GM21515 (cell line): ENCODE data around the gene ARHGAP6.
"Not testable (repeated sequence)": the region's sequence is repeated elsewhere in the genome, so short reads cannot be mapped to it uniquely, and the experiment has no call there.

Source experiments
- ATAC-seq: cut with Tn5 transposase; IDR thresholded peaks from one replicate; pipeline ENCODE4 v1.9.1; 2021; ENCODE audit not compliant: unreplicated experiment

The ARHGAP6 gene

DNA sequence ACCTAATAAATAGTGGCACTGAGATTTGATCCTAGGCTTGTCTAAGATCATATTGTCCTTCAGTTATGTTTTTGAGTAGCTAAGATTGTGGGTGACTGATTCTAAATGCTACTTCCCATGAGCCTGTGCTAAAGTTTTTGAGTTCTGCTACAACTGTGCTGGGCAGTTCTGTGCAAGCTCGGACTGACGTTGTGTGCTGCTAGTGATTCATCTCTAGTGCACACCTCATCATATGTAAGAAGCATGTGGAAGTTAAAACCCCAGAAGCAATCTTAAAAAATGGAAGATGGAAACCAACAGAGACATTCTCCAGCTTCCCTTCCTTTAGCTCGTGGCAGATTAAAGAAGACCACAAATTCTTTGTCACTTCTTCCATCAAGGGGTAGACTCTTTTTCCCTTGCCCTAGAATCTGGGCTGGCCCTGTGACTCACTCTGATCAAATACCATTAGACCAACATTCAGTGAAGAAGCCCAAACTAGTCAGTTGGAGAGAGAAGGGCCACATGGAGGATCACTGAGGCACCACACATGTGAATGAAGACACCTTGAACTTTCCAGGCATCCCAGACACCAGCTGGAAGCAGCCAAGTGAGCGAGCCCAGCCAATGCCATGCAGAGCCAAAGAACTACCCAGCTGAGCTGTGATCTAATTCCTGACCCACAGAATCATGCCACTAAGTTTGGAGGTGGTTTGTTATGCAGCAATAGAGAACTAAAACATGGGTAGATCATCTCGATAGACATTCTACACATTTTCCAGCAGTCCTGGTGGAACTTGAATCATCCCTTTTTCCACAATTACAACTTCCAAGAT is 16.8 kb downstream of the ARHGAP6 start:
- no peak for ATAC-seq

DNA sequence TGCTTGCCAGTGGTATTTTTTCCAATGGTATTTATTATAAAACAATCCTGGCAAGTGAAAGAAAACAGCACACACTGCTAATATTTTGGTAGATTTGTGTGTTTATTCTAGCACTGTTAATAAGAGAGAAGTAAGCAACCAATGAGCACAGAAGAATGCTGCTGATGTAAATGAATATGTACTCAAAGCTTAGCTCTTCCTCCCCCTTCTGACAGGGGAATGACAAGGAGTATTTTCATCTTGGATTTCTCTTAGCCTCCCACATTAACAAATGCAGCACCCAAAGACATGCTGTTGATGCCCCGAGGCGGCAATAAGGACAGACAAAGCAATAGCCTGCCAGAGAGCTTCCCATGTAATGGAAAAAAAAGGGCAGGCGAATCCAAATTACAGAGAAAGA is 18.6 kb downstream of the ARHGAP6 start:
- ATAC-seq = no peak

DNA sequence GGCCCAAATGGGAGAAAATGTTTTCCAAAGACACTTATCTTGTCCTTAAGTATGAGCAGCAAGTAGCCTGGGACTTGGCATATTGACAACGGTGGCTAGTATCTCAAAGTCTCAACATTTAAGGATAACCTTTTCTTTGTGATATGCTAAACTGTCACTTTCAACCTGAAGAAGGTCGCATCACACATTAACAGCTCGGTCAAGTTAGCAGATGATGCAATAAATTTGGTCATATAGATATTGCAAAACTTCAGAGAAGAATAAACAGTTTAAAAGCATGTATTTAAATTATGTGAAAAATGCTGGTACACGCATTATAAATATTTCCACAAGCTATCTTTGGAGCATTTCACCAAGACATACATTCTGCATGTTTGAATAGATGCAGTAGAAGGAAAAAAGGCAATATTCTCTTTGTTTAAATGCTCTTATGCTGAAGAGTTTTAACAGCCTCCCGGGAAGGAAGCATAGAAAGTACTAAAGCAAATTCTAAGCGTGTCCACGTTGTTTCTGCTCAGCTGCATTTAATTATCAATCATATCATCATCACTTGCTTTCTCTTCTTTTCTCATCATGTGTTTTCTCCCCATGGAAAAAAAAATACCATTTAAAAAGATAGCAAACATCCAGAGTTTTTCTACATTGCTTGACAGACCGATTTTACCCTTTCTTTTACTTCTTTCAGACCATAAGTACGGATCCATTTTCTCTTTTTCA is 24.2 kb downstream of the ARHGAP6 start:
- ATAC-seq = no peak

DNA sequence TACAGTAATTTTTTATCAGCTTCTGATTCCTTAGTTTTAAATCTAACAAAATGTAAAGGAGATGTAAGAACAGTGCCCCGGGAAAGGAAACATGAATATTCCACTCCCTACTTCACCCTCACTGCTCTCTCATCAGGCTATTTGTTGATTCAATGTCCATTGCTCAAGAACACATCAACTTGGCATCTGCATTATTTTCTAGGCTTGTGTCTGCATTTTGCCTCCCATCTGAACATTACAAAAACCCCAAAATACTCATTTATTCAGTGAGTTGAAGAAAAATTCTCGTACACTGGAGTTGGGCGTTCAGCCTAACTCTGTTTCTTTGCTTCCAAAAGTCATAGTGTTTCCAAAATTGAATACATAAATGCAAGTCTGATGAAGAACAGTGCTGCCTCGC is 25.6 kb downstream of the ARHGAP6 start:
- no peak for ATAC-seq

DNA sequence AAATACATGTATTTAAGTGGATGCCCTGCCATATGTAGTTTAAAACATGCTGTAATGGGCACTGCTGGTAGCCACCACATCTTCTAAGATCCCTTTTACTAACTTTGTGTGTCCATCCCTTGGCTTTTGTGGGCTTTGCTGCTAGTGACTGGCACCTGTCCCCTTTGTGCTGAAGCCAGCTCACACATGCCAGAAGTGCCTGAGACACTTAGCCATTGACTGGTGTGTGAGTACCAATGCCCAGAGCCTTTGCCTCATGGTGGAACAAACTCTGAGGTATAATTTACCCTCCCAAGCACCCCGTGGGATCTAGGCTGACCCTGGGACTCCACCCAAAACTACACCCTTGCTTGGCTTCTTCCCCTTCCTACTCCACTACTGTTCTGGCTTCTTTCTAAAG is 33.0 kb downstream of the ARHGAP6 start:
- ATAC-seq = no peak

- ATAC-seq = no peak
These were observed 36.0 kb downstream of the ARHGAP6 start for GRCh38 chrX:11629593-11630211.

GRCh38 chrX:11628399-11628798 is 37.3 kb downstream of the ARHGAP6 start:
- no peak for ATAC-seq

DNA sequence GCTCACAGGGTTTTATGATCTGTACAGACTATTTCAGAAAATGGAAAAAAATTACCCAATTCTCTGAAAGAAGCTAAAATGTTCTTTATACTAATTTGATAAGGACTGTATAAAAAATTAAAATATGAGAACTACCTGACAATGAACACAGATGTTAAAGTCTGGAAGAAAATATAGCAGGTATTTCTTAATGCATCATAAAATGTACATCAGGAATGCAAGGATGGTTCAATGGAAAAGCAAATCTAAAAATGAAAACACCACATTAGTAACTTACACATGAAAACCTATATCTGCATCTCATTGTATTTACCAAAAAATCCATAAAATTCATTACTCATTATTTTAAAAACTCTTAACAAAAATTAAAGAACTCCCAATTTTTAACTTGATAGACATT is 39.4 kb downstream of the ARHGAP6 start:
- no peak for ATAC-seq

DNA sequence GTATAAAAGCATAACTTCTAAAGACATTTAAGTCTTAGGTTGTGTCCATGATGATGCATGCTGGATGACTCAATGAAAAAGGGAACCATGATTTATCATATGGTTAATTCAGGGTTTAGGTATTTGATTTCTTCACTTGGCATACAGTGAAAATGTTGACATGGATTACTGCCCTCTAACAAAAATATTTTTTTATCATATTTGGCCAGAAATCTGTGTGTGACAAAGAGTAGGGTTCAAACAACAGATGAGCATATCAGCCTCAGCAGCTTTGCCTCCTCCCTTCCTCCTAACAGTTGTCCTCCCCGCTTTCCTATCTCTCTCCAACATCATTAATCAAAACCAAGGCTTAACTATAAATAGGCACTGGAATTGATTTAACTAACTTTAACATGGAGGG is 46.3 kb downstream of the ARHGAP6 start:
- no peak for ATAC-seq

- not testable (repeated sequence) for ATAC-seq
These were observed 51.5 kb downstream of the ARHGAP6 start for GRCh38 chrX:11614253-11614652.

- no peak for ATAC-seq
These were observed 53.8 kb downstream of the ARHGAP6 start for GRCh38 chrX:11611965-11612364.

GRCh38 chrX:11611161-11611560 is 54.6 kb downstream of the ARHGAP6 start:
- no peak for ATAC-seq

GRCh38 chrX:11609109-11609508 is 56.6 kb downstream of the ARHGAP6 start:
- peak; percentile 63 for ATAC-seq

- no peak for ATAC-seq
These were observed 59.3 kb downstream of the ARHGAP6 start for GRCh38 chrX:11606408-11606807.

DNA sequence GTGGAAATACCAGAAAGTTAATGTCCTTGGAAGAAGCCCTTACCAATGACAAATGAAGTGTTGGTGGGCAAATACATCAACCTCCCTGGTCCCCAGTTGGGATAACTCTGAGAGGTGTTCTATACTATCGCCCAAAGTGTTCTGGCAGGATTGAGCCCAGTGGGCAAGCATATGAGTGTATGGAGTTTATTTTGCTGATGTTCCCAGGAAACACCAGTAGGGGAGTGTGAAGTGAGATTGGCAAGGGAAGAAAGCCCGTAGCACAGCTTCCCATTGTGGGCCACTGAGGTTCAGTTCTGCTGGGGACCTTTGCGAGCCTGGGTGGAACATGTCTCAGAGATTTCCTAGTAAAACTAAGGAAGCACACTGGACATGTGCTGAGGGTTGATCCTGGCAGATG is 65.1 kb downstream of the ARHGAP6 start:
- no peak for ATAC-seq

DNA sequence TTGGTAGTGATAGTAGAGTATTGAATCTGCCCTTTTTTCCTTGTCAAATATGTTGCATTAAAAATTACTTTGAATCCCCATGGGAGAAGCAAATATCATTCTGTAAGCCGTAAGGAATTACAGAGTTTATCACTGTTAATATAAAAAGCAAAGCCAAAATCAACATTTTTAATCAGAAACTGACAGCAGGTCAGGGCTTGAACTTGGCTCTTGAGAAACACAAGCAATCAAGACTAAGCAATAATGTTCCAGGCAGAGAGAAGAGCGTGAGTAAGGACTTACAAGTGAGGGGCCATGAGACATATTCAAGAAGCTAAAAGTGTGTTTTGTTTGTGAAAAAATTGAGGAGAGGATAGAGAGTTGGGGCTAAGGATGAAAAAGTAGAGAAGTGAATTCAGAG is 68.2 kb downstream of the ARHGAP6 start:
- ATAC-seq = no peak

- no peak for ATAC-seq
These were observed 73.9 kb downstream of the ARHGAP6 start for GRCh38 chrX:11591723-11592346.

GRCh38 chrX:11589641-11590040 is 76.1 kb downstream of the ARHGAP6 start:
- ATAC-seq = no peak

DNA sequence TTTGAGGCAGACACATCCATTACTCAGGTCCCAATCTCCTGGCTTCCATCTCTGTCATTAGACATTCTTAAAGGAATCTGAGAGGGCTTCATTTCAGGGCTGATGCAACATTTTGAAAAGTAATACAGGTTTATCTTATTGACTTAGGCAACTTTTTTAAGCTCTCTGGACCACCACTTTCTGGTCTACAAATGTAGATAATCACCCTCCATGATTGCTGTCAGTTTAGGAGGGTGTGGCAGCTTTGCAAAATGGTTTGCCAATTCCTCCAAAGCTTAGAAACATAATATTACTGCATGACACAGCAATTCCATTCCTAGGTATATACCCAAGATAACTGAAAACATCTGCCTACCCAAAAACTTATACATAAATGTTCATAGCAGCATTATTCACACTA is 77.6 kb downstream of the ARHGAP6 start:
- ATAC-seq = no peak

DNA sequence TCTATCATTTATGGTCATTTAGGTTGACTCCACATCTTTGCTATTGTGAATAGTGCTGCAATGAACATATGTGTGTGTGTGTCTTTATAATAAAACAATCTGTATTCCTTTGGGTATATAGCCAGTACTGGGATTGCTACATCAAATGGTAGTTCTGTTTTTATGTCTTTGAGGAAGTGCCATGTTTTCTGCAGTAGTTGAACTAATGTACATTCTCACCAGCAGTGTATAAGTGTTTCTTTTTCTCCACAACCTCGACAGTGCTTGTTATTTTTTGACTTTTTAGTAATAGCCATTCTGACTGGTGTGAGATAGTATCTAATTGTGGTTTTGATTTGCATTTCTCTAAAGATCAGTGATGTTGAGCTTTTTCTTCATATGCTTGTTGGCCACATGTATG is 80.5 kb downstream of the ARHGAP6 start:
- ATAC-seq = no peak

- ATAC-seq = no peak
These were observed 84.9 kb downstream of the ARHGAP6 start for GRCh38 chrX:11580789-11581188.
